Epidermal melanocyte (primary cell): ENCODE results near the gene GSG1.
A peak's percentile ranks its signal among the peaks of the same experiment; 100 is the strongest.

Experiments
- DNase-seq: peaks from one replicate; pipeline ENCODE4 v3.0.0; 2011; ENCODE audit warnings: low spot score; ENCODE audit not compliant: insufficient read length

The GSG1 gene

GRCh38 chr12:13103391-13104033 is at the start of gene GSG1:
Gene GSG1 (minus strand): TSS chr12:13103667. CDS start chr12:13103512, 155 bp downstream.
- DNase-seq, result no peak

GRCh38 chr12:13153180-13153579 is 49.7 kb upstream of the GSG1 start:
- no peak for DNase-seq

GRCh38 chr12:13152756-13153155 is 49.3 kb upstream of the GSG1 start:
- DNase-seq, result no peak

- DNase-seq, result no peak
Measured at GRCh38 chr12:13152281-13152680, 48.8 kb upstream of the GSG1 start.

GRCh38 chr12:13149411-13149810 is 45.9 kb upstream of the GSG1 start:
- no peak for DNase-seq

- DNase-seq, result no peak
Measured at GRCh38 chr12:13148485-13148847, 45.0 kb upstream of the GSG1 start.

- DNase-seq, result no peak
Measured at GRCh38 chr12:13147688-13148484, 44.4 kb upstream of the GSG1 start.

GRCh38 chr12:13146336-13146938 is 43.0 kb upstream of the GSG1 start:
- no peak for DNase-seq

GRCh38 chr12:13144266-13144828 is 40.9 kb upstream of the GSG1 start:
- DNase-seq, result no peak

GRCh38 chr12:13142747-13143146 is 39.3 kb upstream of the GSG1 start:
- no peak for DNase-seq

GRCh38 chr12:13141686-13142085 is 38.2 kb upstream of the GSG1 start:
- DNase-seq, result no peak

- peak; percentile 72 for DNase-seq
Measured at GRCh38 chr12:13135371-13136178, 32.1 kb upstream of the GSG1 start.

GRCh38 chr12:13133886-13134285 is 30.4 kb upstream of the GSG1 start:
- no peak for DNase-seq

GRCh38 chr12:13130981-13131380 is 27.5 kb upstream of the GSG1 start:
- no peak for DNase-seq

GRCh38 chr12:13128291-13128965 is 25.0 kb upstream of the GSG1 start:
- DNase-seq, result peak; percentile 89

- DNase-seq, result no peak
Measured at GRCh38 chr12:13127444-13127843, 24.0 kb upstream of the GSG1 start.

GRCh38 chr12:13126494-13126893 is 23.0 kb upstream of the GSG1 start:
- DNase-seq, result no peak

GRCh38 chr12:13125996-13126395 is 22.5 kb upstream of the GSG1 start:
- no peak for DNase-seq

GRCh38 chr12:13124656-13125505 is 21.4 kb upstream of the GSG1 start:
- no peak for DNase-seq

- DNase-seq, result no peak
Measured at GRCh38 chr12:13121568-13121967, 18.1 kb upstream of the GSG1 start.
